K562 (cell line): ENCODE measurements around the gene IL18RAP. TPM values are rescaled to one million over a fixed set of nuclear protein-coding genes. Genes with fewer than 3 reads are reported as not detected.

ENCODE experiments used
- COPS2 ChIP-seq: fragments of 450-650 bp; conservative IDR thresholded peaks from 2 replicates; pipeline ENCODE4 v1.6.1; 2016; ENCODE audit warnings: mild to moderate bottlenecking, moderate library complexity
- RBM15 ChIP-seq: fragments of 200-400 bp; formaldehyde crosslinking; IDR thresholded peaks from 2 replicates; pipeline ENCODE4 v1.6.1; 2018; ENCODE audit warnings: mild to moderate bottlenecking, low read length, moderate library complexity; ENCODE audit not compliant: insufficient read depth
- STAT6 ChIP-seq: sonication (generic); formaldehyde crosslinking; IDR thresholded peaks from 2 replicates; pipeline ENCODE4 v1.8.1; 2023; ENCODE audit warnings: mild to moderate bottlenecking, missing genetic modification reagents
- ZBTB11 ChIP-seq, 3 experiments: fragments of 200-800 bp in 1 of 3; fragments of 250-450 bp in 1 of 3; fragments of 450-650 bp in 1 of 3; sonication (Bioruptor Pico) in 1 of 3; sonication (Bioruptor generic) in 1 of 3; formaldehyde crosslinking in 1 of 3; IDR thresholded peaks; 2 replicates each; pipeline versions ENCODE4 v1.6.1 to v1.8.0; 2016 to 2022; ENCODE audit warnings: mild to moderate bottlenecking in 2 of 3, missing genetic modification characterization in 2 of 3, missing compliant biosample characterization in 1 of 3, moderate library complexity in 1 of 3
- ZNF764 ChIP-seq: fragments of 250-450 bp; sonication (Bioruptor Pico); IDR thresholded peaks from 2 replicates; pipeline ENCODE4 v1.4.0; 2020; ENCODE audit warnings: low read depth, mild to moderate bottlenecking, moderate library complexity
- polyA plus RNA-seq, 8 experiments: library from polyadenylated mRNA; depleted of rRNA in 4 of 8; stranded (reverse) in 5 of 8; unstranded in 3 of 8; fragments of >200 nt; fragmentation: Nextera tagmentation in 2 of 8; fragmentation: Illumina TruSeq in 1 of 8; extraction: Ambion mirVana in 2 of 8; extraction: Trizol in 1 of 8; gene quantifications; 2 replicates each; pipeline versions ENCODE4 v1.2.1 to v1.2.3, GENCODE V29; 2011 to 2014; ENCODE audit warnings: inconsistent platforms in 1 of 8, missing spikeins in 1 of 8
- total RNA-seq, 7 experiments: library from RNA; depleted of rRNA in 6 of 7; stranded (reverse); fragments of >200 nt in 6 of 7; fragmentation: Illumina TruSeq in 2 of 7; extraction: Trizol in 2 of 7; gene quantifications; 2 replicates each; pipeline versions ENCODE4 v1.2.1 to v1.2.3, GENCODE V29; 2011 to 2021; ENCODE audit warnings: low replicate concordance in 1 of 7

Gene IL18RAP
- total and polyA plus RNA-seq, 9 of the 15 experiments (the other 6 are each of a cell fraction or from before 2014, with no cell fraction given), result 1.1 to 20.5 (median 5.8) TPM

GRCh38 chr2:102487761-102488462 is 65.0 kb downstream of the IL18RAP start (continued):
- TF ChIP-seq ZBTB11 (CRISPR knock-in tag; IDR thresholded peaks at IDR 0.05), result no peak
- TF ChIP-seq RBM15, result no peak
- no peak for TF ChIP-seq ZNF764 (CRISPR knock-in tag)
- no peak for TF ChIP-seq COPS2
- TF ChIP-seq STAT6 (CRISPR knock-in tag), result no peak
